WTC11 (cell line): Measurements from ENCODE around the gene PXMP2.

ENCODE experiments used
- ATF2 ChIP-seq: sonication (generic); formaldehyde crosslinking; IDR thresholded peaks from 2 replicates; pipeline ENCODE4 v1.8.1; 2022; ENCODE audit warnings: low read depth, missing genetic modification reagents, borderline replicate concordance
- GRHL2 ChIP-seq: fragments of 250-450 bp; sonication (Bioruptor Pico); IDR thresholded peaks from 2 replicates; pipeline ENCODE4 v1.8.0; 2022; ENCODE audit warnings: mild to moderate bottlenecking, moderate library complexity; ENCODE audit not compliant: insufficient replicate concordance, severe bottlenecking

- TF ChIP-seq ATF2 (no peak), GRHL2 (no peak)
Observed at GRCh38 chr12:132716356-132716755, 29.0 kb downstream of the PXMP2 start.
